Activated CD4-positive, CD25-positive, alpha-beta regulatory T cell (primary cell): Measurements from ENCODE around the gene ZNF280D.
"Not testable (repeated sequence)": the region's sequence is repeated elsewhere in the genome, so short reads cannot be mapped to it uniquely, and the experiment has no call there.

Source experiments
- DNase-seq, 4 experiments: peaks; one replicate each; lab custom pipeline; 2025; lab: John Stamatoyannopoulos, UW

Gene ZNF280D

GRCh38 chr15:56718560-56718959, 14.7 kb downstream of the ZNF280D start:
- no peak for DNase-seq

DNA sequence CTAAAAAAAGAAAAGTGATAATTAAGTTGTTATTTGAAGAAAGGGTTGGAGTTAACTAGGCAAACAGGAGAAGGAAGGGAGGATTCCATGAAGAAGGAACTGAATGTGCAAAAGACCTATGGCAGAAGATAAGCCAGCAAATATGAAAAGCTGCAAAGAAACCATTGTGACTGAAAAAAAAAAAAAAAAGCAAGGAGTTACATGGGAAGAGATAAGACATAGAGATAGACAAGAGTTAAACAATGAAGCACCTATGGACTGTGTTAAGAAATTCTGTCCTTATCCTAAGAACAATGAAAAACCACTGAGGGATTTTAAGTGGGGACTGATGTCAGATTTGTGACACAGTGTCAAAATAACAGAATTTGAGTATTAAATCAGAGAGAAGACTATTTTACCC, 17.0 kb downstream of the ZNF280D start:
- no peak for DNase-seq

GRCh38 chr15:56715220-56715619, 18.1 kb downstream of the ZNF280D start:
- no peak for DNase-seq

GRCh38 chr15:56709502-56709901, 23.8 kb downstream of the ZNF280D start:
- not testable (repeated sequence) for DNase-seq

DNA sequence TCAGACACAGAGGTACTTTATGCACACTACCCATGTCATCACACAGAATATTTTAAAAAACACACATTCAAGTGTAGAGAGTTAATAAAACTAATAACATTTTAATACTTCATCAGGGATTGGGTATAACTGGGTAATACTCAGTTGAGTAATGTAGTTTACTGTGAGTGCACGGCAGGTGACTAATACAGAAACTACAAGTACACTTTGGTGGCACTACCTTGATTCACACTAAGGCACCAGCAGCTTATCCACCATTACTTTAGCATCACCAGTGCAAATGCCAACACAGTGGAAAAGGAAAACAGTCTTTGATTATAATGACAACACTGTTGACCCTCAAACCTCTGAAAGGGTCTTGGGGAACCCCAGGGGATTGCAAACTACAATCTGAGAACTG, 33.6 kb downstream of the ZNF280D start:
- no peak for DNase-seq

DNA sequence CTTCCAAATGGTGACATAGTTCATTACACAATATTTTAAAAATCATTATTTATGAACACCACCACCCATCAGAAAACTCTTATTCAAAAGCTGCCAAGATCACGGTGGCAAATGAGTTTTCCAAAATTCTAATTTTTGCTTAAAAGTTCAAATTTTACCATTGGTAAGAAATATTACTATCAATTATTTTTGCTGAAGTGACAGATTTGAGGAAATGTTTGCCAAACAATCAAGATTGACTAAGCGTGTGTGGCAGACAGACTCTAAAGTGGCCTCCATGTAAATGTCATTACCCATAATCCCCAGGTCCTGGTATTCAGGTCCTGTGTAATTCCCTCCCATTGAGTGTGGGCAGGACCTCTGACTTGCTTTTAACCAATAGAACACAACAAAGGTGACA, 35.0 kb downstream of the ZNF280D start:
- DNase-seq = no peak

DNA sequence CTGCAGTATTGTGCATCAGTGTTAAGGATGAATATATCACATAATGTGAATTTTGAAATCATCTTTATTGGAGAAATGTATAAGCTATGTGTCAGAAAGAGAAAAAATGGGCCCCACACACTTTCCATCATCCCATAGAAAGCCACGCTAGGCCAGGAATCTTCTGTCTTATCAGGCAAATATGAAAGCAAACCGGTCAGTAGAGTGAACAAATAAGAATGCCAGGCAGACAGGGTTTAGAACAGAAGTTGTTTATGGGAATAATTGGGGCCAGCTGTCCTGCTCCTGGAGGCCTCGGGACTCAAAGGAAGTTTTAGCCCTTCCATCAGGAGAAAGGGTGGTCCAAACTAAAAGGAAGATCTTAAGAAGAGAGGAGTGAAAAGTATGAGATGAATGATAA, 39.5 kb downstream of the ZNF280D start:
- no peak for DNase-seq

DNA sequence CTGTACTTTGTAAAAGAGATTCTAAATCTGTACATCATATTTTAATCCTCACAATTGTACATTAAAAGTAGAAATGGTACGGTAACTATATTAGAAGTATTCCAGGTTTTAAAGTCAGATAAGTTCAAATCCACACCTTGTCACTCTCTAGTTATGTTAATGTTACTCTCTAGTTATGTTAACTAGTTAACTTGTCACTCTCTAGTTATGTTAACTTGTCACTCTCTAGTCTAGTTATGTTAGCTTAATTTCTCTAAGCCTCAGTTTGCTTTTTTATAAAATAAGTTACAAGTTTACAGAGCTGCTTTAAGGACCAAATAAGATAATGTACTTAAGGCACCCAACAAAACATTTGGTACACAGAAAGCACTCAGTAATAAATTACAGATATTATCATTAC, 42.6 kb downstream of the ZNF280D start:
- no peak for DNase-seq

DNA sequence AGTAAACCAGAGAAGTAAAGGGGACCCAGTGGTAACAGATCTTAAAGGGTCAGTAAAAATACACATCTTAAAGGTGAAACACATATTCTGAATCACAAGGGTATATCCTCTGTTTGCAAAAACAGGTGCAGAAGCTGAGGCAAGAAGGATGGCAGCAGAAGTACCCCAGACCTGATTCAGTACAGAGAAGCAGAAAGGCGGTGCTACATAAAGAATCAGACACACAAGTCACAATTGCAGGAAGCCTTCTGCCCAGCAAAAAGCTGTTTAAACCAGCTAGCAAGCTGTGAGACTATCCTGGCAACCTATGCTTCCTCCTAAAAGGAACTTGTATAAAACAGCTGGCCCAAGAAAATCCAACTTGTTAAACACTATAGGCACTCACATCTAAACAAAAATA, 49.4 kb downstream of the ZNF280D start:
- DNase-seq = no peak

GRCh38 chr15:56681113-56681512, 52.2 kb downstream of the ZNF280D start:
- DNase-seq = no peak

GRCh38 chr15:56679225-56679624, 54.1 kb downstream of the ZNF280D start:
- no peak for DNase-seq

GRCh38 chr15:56678571-56678970, 54.7 kb downstream of the ZNF280D start:
- no peak for DNase-seq

DNA sequence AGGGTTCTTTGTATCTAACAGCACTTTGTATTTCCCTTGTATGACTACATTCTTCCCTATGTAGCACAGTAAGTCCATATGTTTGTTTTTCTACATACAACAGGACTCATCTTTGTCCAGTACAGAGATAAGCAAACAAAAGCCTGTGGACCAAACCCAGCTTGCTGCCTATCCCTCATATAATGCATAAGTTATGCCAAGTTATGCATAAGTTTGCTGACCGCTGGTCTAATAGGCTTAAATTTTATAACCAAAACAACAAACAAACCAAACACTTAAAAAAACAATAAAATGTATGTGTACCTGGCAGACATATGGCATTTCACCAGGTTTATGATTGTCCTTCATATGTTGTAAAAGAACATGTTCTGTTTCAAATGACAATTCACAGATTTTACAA, 56.0 kb downstream of the ZNF280D start:
- no peak for DNase-seq

GRCh38 chr15:56675930-56676329, 57.4 kb downstream of the ZNF280D start:
- no peak for DNase-seq

DNA sequence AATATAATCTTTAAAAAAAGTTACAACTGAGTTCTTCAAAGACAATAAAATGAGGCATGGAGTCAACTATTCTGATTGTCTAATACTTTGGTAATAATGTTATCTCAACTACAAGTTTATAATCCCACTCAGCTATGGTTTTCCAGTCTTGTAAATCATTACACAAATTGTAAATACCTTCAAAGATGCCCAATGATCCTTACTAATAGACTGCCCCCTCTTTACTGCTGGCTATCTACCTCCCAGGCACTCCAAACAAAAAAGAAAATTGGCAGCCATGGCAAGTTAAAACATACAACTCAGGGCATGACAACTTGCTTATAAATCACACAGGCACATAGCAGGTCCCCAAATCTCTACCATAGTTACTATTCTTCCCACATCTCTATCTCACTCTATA, 58.5 kb downstream of the ZNF280D start:
- DNase-seq = no peak

DNA sequence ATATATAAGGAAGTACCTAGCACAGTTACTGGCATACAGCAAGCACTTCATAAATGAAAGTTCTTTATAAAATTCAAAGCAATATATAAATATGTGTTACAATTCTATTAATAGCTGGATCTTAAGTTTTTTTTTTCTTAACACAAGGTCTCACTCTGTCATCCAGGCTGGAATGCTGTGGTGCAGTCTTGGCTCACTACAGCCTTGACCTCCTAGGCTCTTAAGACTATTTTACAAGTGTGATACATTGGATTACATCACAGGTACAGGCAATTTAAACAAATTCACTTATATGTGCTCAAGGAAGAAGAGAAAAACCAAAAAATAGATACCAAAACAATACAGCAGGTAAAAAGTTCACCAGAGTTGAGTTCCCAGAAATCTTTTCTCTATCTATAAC, 60.6 kb downstream of the ZNF280D start:
- no peak for DNase-seq

- DNase-seq = no peak
These were observed 65.8 kb downstream of the ZNF280D start for GRCh38 chr15:56667517-56667916.

GRCh38 chr15:56660943-56661342, 72.4 kb downstream of the ZNF280D start:
- DNase-seq = no peak

GRCh38 chr15:56659197-56659596, 74.1 kb downstream of the ZNF280D start:
- no peak for DNase-seq

DNA sequence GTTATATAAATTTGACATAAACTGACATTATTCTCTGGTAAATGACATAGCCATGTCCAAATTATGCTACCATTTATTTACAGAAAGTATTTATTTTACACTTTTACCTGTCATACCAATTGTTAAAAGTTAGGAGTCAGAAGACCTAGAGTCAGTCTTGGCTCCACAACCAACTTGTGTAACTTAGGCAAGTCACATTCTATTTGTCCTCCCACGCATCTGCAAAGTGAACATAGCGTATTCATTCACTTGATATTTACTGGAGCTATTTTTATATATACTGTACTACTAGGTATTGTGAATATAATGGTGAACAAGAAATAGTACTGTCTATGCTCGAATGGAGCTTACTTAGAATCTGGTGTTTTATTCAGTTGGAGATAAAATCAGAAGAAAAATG, 78.7 kb downstream of the ZNF280D start:
- no peak for DNase-seq

DNA sequence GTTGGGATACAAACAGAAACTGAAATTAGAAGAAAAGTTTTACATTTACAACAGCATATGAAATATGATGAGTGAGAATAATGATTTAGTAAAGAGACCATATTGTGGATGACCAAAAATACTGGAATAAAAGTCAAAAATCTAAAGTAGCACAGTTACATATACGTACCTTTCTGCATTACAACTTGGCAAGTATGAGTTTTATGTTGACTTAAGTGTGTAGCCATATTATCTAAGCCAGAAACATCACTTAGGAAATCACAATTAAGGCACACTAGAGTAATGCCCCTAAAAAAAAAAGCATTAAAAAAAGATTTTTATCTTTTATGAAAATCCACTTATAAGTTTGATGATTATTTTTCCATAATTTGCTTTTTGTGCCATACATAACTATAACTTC, 79.1 kb downstream of the ZNF280D start:
- no peak for DNase-seq

- DNase-seq = no peak
These were observed 79.5 kb downstream of the ZNF280D start for GRCh38 chr15:56653787-56654186.

- DNase-seq = no peak
These were observed 80.2 kb downstream of the ZNF280D start for GRCh38 chr15:56653107-56653506.

DNA sequence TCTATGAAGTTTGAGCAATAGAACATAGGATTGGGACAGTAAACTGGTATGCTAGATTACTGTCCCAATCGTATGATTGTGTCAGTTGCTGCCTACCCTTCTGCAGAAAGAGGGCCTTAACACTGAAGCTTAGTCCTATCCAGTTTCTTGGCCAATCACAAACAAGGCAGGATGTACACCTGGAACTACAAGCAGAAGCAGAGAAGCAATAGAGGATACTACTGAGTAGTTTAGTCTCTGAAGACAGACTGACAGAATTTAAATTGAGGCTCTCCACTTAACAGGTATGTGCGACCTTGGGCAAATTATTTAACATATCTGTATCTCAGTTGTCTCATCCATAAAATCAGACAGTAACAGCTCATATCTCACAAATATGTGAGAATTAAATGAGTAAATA, 85.0 kb downstream of the ZNF280D start:
- DNase-seq = no peak

- DNase-seq = no peak
These were observed 92.8 kb downstream of the ZNF280D start for GRCh38 chr15:56640549-56640948.
